Liver (tissue), 3 donors: ENCODE measurements around the gene OR4A15.

Source experiments
- GABPA ChIP-seq, 2 donors: IDR thresholded peaks in 1 of 2; conservative IDR thresholded peaks in 1 of 2; 2 replicates each; pipeline ENCODE4 v1.6.1; 2016; ENCODE audit warnings: antibody characterized with exemption in 2 of 2, mild to moderate bottlenecking in 1 of 2, moderate library complexity in 1 of 2
- JUND ChIP-seq, 2 donors: IDR thresholded peaks; 2 replicates each; pipeline ENCODE4 v1.6.1; 2016; ENCODE audit warnings: antibody characterized with exemption in 2 of 2
- RAD21 ChIP-seq, 2 donors: IDR thresholded peaks; 2 replicates each; pipeline ENCODE4 v1.6.1; 2016; ENCODE audit warnings: antibody characterized with exemption in 2 of 2, mild to moderate bottlenecking in 2 of 2
- SP1 ChIP-seq: IDR thresholded peaks from 2 replicates; pipeline ENCODE4 v1.6.1; 2018; ENCODE audit warnings: antibody characterized with exemption, mild to moderate bottlenecking
- YY1 ChIP-seq: IDR thresholded peaks from 2 replicates; pipeline ENCODE4 v1.6.1; 2016; ENCODE audit warnings: antibody characterized with exemption, mild to moderate bottlenecking
- TF ChIP-seq, protein P1 (sequence below): fragments of 150-350 bp; IDR thresholded peaks from 2 replicates; pipeline ENCODE4 v1.5.1; 2017; ENCODE audit warnings: improper control_type of control experiment, low read depth, low read length; ENCODE audit not compliant: missing input control
- TF ChIP-seq, protein P2 (sequence below): IDR thresholded peaks from 2 replicates; pipeline ENCODE4 v1.6.1; 2016; ENCODE audit warnings: antibody characterized with exemption, mild to moderate bottlenecking
- TF ChIP-seq, protein P3 (sequence below): IDR thresholded peaks from 2 replicates; pipeline ENCODE4 v1.6.1; 2016; ENCODE audit warnings: antibody characterized with exemption
- TF ChIP-seq, protein P4 (sequence below): IDR thresholded peaks from 2 replicates; pipeline ENCODE4 v1.6.1; 2016; ENCODE audit warnings: antibody characterized with exemption
- donor health status: healthy.
- donor health status: healthy.

DNA sequence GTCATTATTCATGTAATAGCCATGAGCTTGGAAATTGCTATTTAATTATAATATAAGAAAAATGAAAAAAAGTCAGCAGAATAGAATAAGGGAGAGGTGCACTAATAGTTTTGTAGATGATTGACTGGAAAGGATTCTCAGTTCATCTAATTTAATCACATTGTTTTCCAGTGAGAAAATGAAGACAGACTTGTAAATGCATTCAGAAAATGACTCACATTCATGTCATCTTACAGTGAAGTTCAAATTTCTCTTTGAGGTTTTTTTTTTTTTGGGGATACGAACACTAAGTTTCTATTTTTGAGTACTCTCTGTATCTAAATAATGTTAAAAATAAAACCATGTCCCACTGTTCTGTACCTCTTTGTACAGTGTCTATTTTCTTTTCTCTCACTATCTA, 43.3 kb upstream of the OR4A15 start:
- TF ChIP-seq RAD21 (IDR thresholded peaks at IDR 0.05) (no peak), SP1 (no peak), YY1 (no peak), JUND (IDR thresholded peaks at IDR 0.05) (no peak), GABPA (IDR thresholded peaks at IDR 0.05 in 1 of 2, conservative IDR thresholded peaks at IDR 0.05 in 1 of 2) (no peak)
- TF ChIP-seq, protein P1, sequence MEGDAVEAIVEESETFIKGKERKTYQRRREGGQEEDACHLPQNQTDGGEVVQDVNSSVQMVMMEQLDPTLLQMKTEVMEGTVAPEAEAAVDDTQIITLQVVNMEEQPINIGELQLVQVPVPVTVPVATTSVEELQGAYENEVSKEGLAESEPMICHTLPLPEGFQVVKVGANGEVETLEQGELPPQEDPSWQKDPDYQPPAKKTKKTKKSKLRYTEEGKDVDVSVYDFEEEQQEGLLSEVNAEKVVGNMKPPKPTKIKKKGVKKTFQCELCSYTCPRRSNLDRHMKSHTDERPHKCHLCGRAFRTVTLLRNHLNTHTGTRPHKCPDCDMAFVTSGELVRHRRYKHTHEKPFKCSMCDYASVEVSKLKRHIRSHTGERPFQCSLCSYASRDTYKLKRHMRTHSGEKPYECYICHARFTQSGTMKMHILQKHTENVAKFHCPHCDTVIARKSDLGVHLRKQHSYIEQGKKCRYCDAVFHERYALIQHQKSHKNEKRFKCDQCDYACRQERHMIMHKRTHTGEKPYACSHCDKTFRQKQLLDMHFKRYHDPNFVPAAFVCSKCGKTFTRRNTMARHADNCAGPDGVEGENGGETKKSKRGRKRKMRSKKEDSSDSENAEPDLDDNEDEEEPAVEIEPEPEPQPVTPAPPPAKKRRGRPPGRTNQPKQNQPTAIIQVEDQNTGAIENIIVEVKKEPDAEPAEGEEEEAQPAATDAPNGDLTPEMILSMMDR: no peak
- TF ChIP-seq, protein P2, sequence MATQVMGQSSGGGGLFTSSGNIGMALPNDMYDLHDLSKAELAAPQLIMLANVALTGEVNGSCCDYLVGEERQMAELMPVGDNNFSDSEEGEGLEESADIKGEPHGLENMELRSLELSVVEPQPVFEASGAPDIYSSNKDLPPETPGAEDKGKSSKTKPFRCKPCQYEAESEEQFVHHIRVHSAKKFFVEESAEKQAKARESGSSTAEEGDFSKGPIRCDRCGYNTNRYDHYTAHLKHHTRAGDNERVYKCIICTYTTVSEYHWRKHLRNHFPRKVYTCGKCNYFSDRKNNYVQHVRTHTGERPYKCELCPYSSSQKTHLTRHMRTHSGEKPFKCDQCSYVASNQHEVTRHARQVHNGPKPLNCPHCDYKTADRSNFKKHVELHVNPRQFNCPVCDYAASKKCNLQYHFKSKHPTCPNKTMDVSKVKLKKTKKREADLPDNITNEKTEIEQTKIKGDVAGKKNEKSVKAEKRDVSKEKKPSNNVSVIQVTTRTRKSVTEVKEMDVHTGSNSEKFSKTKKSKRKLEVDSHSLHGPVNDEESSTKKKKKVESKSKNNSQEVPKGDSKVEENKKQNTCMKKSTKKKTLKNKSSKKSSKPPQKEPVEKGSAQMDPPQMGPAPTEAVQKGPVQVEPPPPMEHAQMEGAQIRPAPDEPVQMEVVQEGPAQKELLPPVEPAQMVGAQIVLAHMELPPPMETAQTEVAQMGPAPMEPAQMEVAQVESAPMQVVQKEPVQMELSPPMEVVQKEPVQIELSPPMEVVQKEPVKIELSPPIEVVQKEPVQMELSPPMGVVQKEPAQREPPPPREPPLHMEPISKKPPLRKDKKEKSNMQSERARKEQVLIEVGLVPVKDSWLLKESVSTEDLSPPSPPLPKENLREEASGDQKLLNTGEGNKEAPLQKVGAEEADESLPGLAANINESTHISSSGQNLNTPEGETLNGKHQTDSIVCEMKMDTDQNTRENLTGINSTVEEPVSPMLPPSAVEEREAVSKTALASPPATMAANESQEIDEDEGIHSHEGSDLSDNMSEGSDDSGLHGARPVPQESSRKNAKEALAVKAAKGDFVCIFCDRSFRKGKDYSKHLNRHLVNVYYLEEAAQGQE: no peak
- TF ChIP-seq, protein P3, sequence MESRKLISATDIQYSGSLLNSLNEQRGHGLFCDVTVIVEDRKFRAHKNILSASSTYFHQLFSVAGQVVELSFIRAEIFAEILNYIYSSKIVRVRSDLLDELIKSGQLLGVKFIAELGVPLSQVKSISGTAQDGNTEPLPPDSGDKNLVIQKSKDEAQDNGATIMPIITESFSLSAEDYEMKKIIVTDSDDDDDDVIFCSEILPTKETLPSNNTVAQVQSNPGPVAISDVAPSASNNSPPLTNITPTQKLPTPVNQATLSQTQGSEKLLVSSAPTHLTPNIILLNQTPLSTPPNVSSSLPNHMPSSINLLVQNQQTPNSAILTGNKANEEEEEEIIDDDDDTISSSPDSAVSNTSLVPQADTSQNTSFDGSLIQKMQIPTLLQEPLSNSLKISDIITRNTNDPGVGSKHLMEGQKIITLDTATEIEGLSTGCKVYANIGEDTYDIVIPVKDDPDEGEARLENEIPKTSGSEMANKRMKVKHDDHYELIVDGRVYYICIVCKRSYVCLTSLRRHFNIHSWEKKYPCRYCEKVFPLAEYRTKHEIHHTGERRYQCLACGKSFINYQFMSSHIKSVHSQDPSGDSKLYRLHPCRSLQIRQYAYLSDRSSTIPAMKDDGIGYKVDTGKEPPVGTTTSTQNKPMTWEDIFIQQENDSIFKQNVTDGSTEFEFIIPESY: no peak
- TF ChIP-seq, protein P4, sequence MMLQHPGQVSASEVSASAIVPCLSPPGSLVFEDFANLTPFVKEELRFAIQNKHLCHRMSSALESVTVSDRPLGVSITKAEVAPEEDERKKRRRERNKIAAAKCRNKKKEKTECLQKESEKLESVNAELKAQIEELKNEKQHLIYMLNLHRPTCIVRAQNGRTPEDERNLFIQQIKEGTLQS: no peak
